ENCODE results near the gene MYO5A.
A peak's percentile ranks its signal among the peaks of the same experiment; 100 is the strongest.
"Not testable (repeated sequence)": the region's sequence is repeated elsewhere in the genome, so short reads cannot be mapped to it uniquely, and the experiment has no call there.

MYO5A gene

DNA sequence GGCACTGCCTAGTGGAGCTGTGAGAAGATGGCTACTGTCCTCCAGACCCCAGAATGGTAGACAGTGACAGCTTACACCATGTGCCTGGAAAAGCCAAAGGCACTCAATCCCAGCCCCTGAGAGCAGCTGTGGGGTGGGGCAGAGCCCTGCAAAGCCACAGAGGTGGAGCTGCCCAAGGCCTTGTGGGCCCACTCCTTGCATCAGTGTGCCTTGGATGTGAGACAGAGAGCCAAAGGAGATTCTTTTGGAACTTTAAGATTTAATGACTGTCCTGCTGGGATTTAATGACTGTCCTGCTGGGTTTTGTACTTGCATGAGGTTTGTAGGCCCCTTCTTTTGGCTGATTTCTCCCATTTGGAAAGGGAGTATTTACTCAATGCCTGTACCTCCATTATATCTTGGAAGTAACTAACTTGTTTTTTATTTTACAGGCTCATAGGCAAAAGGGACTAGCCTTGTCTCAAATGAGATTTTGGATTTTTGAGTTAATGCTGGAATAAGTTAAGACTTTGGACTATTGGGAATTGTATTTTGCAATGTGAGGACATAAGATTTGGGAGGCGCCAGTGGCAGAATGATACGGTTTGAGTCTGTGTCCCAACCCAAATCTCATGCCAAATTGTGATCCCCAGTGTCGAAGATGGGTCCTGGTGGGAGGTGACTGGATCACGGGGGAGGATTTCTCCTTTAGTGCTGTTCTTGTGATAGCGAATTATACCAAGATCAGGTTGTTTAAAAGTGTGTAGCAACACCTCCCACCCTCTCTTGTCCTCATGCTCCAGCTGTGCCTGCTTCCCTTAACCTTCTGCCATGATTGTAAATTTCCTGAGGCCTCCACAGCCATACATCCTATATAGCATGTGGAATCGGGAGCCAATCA is 80.4 kb downstream of the MYO5A start:
- DNase-seq = no peak

DNA sequence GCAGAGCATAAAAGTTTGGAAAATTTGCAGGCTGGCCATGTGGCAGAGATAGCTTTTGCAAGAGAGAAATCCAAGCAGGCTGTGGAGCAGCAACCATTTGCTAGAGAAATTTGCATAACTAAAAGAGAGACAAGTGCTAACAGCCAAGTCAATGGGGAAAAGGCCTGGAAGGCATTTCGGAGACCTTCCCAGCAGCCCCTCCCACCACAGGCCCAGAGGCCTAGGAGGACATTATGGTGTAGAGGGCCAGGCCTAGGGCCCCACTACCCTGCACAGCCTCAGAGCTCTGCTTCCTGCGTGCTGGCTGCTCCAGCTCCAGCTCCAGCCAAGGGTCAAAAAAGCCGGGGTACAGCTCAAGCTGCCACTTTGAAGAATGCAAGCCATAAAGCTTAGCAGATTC is 82.7 kb downstream of the MYO5A start:
- no peak for DNase-seq

DNA sequence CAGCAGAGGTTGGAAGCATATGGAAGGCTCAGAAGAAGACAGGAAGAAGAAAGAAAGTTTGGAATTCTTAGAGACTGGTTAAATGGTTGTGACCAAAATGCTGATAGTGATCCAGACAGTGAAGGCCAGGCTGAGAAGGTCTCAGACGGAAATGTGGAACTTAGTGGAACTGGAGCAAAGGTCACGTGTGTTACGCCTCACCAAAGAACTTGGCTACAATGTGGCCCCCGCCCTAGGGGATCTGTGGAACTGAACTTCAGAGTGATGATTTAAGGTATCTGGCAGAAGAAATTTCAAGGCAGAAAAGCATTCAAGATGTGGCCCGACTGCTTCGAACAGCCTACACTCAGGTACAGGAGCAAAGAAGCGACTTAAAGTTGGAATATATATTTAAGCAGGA is 83.1 kb downstream of the MYO5A start:
- DNase-seq = no peak

DNA sequence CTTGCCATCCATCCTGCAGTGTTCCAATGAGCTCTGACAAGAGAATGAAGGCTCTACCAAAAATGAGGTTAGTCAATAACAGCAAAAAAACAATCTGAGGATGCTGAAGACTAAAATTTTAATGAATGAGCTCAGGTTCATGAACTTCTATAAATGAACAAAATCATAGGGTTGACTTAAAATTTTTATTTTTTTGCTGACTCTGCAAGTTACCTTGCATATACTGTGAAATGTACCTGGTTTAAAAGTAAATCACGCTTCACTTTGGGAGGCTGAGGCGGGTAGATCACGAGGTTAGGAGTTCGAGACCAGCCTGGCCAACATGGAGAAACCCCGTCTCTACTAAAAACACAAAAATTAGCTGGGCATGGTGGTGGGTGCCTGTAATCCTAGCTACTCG is 85.5 kb downstream of the MYO5A start:
- DNase-seq = not testable (repeated sequence)

DNA sequence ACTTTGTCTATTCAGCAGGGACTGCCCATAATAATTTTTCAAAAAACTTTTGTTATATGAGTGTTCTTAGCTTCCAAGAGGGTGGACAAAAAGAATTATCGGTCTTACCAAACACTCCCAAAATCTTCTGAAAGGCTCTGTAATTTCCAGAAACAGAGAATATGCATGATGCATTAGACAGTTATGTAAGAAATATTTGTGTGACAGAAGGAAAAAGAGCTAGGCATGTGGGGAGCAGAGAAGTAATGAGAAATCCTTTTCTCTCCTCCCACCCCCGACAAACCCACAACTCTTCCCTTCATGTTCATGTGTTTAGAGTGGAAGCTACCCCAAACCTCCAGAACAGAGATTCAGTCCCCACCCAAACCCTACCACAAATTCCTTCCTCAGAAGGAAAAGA is 86.8 kb downstream of the MYO5A start:
- no peak for DNase-seq

DNA sequence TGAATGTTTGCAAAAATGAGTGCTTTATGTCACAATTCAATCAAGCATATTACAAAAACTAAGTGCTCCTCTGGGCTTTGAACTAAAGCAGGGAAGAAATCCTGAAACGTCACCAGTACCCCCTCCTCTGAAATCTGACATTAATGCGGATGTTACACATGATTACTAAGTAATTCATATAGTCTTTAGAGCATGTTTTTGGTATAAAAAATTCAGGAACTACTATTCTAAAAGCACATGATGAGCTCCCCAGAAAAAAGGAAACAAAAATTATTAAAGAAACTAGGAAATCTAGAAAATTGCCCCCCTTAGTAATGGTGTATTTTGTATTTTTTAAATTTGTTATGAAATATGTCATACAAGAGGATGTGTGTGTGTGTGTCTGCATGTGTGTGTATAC is 87.7 kb downstream of the MYO5A start:
- DNase-seq = no peak

DNA sequence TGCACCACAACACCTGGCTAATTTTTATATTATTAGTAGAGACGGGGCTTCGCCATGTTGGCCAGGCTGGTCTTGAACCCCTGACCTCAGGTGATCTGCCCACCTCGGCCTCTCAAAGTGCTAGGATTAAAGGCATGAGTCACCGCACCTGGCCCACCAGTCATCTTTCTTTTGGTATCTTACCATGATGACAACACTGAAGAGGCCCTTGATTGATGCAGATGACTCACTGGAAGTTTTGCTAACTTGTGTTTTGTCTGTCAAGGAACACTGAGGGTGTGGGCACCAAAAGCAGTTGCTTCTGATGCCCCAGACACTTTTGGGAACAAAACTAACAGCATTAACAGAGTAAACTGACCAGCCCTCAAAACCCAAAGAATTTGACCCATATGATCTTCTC is 88.3 kb downstream of the MYO5A start:
- no peak for DNase-seq

DNA sequence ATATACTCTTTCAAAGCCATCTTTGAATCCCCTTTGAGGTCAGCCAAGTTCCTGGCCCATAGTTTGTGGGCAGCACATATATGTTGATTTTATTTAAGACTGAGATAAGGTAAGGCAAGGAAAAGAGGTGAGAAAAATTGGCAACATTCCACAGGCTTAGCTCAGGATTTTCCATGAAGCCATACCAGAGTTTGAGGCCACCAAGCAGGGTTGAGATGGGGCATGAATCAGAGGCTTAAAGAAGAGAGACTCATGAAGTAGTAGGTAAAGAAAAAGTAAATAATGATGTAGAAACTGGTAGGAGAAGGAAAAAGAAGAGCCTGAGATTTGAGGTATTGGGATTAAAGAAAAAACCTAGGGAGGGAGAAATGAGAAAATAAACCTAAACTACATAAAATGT is 89.2 kb downstream of the MYO5A start:
- no peak for DNase-seq

DNA sequence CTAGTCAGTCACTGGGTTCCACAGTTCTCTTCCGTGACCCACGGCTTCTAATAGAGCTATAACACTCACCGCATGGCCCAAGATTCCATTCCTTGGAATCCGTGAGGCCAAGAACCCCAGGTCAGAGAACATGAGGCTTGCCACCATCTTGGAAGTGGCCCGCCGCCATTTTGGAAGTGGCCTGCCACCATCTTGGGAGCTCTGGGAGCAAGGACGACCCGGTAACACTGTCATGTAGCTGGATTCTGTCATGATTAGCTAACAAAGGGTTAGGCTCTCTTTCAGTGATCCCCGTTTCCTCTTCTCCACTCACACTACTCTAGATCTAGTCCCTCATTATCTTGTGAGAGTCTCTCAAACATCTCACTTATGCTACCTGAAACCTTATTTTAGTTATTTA is 89.6 kb downstream of the MYO5A start:
- DNase-seq = not testable (repeated sequence)

DNA sequence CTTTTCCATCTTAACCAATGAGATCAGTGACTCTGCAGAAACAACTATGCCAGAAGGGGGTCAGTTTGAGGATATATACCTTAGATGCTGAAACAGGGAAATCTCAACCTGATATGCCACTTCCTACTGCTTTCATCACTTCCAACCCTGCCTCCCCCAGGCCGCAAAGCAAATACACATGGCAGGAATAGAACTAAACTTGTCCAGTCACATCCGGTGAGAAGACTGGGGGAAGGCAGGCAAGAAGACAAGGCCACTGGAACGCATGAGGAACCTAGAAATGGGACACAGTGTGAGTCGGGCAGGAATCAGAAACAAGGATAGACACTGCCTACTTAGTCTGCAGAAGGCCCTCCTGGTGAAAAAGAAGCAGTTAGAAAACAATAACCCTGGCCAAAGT is 90.6 kb downstream of the MYO5A start:
- DNase-seq = peak; percentile 74

DNA sequence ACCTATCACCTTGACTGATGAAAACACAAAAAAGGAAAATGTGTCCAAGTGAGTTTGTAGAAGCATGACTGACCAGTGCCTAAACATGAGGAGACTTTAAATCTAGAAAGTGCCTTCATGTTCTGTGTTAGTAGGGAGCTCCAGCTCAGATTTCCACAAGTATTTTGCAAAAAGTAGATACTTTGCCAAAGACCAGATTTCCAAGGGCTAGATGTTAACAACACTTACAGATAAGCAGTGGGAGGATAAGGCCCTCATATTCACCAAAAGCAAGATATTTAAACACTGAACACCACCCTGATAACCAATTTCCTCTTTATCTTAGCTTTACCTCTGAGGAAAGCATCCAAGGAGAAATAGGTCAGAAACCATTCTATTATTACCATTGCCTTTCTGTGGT is 91.0 kb downstream of the MYO5A start:
- no peak for DNase-seq

DNA sequence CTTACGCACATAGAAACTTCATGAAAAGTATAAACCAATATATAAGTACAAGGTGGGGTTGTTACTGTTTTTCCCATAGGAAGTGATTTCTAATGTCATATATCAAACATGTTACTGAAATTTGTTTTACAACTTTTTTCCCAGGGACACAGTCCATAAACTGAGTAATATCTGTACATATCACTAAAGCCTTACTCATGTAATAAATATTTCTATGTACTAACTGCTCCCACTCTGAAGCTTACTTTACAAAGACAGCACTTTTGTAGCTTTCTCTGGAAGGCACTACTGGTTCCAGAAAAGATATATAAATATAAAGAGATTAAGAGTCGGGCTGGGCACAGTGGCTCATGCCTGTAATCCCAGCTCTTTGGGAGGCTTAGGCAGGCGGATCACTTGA is 91.7 kb downstream of the MYO5A start:
- DNase-seq = no peak

DNA sequence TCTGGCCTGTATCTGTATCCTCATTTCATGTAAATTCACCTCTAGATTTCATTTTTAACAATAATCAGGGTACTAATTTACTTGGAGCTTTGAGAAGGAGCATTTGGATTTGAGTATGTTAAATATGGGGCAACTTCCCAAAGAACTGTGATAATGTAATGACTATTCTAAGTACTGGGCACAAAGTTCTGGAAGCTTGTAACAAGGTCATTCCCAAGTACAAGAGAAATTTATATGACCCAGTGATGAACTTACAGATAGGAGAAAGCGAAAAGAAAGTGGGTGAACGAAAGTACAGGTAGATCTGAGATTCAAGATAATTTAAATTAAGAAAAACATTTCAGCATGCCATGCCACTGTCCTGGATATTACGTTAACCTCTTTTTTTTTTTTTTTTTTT is 93.8 kb downstream of the MYO5A start:
- no peak for DNase-seq

DNA sequence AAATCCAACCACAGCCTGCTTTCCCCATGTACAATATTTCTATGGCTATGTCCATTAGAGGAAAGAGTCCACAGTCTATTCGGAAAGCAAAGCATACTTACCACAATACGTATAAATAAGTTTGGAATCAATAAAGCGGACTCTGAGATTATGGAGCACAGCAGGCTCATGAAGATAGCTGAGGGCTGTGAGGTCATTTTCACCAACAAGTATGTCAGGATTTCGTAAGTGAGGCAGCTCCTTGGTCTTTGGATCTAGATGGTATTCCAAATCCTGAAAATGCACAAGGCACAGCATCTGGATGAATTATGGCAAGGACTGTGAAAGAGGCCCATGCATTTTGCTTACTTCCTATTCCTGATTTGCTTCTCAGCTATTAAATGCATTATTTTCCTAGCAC is 100.4 kb downstream of the MYO5A start:
- no peak for DNase-seq

DNA sequence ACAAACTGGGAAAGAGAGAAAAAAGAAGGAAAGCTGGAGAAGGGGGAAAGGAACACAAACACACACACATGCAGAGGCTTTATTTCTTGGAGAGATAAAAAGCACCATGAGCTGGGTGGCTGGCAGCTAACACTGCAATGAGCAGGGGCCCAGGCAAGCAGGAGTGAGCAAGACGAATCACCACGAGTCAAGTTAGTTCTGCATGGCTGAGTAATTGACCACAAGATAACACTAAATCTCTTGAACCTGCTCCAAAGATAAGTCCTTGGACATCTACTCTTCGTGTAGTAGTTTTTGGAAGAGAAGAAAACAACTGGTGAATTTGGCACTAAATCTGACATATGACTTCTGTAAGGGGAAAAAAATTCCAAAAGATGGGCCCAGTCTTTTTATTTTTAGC is 100.9 kb downstream of the MYO5A start:
- no peak for DNase-seq

DNA sequence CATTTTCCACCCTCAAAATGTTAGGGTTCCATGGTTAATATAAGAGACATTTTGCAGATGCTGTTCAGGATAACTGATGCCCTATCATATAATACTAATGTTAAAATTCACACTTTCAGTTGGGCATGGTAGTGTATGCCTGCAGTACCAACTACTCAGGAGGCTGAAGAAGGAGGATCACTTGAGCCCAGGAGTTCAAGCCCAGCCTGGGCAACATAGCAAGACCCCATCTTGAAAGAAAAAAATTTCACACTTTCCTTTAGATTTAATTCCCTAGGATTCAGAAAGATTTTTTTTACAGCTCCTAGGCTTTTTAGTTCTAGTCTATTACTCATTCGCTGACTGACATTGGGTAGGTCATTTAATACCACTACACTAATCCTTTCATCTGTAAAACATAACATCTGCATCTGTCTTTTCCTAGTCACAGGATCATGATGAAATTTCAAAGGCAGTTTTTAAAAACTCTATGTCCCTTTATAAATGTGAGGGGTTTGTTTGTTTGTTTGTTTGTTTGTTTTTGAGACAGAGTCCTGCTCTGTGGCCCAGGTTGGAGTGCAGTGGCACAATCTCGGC is 103.7 kb downstream of the MYO5A start:
- DNase-seq = no peak

DNA sequence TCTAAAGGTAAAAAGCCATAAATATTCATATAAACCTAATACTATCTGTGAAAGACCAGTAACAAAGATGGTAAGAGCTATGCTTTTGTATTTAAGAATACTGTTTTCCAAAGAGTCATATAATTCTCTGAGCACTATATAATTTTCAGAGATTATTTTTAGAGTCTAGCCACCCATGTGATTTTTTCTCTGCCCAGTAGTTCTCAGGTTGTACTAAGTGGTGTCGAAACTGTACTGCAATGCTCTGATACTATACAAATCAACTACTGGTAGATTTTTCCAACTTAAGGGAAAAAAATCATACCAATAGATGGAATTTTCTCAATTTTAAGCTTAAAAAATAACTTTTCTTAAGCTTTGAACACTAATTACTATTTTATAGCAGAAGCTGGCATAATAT is 104.8 kb downstream of the MYO5A start:
- DNase-seq = no peak

DNA sequence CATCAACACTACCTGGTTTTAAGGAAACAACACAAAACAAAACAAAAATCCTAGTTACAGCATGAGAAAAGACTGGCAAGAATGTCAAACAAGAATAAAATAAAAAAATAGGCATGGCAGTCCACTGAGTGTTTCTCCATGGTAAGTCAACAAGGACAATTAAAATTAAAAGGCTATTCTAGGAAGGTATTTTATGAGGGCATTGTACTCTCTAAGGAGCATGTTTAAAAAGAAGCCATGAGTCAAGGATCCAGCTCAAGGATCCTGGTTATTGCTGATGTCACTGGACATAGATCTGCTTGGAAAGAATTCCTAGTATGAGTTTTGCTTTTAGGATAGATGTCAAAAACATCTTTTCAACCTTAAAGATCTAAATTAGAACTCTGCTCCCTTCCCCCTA is 106.7 kb downstream of the MYO5A start:
- DNase-seq = no peak

DNA sequence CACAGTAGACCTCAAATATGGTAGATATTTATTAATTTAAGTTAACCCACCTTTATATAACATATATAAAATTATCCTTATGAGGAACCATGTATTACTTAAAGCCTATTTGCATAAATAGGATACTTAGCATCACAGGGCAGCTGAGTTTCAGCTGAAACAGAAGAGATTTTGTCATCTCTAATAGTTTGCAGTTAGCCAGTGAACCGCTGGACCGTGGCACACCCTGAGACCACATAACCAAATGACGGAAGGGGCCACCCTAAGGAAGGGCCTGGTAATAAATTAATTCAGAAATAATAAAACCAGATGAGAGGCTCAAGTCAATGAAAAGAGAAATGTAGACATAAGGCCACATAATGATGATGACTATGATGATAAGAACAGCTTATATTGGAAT is 107.7 kb downstream of the MYO5A start:
- no peak for DNase-seq

DNA sequence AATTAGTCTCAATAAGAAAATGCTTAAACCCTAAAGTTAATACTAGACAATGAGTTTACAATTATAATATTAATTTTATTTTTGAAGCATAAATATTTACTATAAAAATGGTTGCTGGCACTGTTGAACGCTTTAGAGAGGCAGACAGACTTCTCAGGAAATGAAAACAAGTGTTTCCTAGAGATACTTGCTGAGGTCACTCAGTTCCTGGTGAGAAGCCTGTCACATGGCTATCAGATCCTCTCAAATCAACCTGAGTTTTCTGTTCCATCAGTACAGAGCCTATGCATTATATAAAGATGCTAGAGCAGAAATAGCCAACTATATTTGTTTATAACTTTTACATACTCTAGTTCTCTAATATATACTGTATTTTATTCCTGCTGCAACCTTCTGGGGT is 109.2 kb downstream of the MYO5A start:
- no peak for DNase-seq

DNA sequence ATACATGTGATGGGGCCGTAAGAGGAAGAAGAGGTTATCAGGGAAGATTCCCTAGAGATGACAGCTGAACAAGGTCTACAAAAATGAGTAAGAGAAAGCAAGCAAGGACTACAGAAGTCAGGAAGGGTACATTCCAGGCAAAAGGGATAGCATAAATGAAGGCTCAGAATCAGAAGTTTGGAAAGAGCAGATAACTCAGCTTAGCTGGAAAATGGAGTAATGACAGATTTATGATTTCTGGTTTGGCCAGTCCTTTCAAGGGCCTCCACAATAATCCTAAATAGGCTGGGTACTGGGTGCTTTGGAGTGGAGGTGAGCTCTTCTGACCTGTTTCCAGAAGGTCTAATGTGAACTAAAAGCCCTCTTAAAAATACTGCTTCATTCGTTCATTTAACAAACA is 110.7 kb downstream of the MYO5A start:
- DNase-seq = no peak

DNA sequence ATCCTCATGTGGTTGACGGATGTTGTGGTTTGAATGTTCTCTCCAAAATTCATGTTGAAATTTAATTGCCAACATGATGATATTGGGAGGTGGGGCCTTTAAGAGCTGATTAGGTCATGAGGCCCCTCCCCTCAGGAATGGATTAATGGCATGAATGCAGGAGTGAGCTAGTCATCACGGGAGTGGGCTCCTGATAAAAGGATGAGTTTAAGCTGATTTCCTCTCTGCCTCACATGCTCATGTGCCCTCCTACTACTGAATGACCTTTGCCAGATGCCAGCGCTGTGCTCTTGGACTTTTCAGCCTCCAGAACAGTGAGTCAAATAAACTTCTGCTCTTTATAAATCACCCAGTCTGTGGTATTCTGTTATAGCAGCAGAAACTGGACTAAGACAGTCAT is 111.2 kb downstream of the MYO5A start:
- DNase-seq = no peak

DNA sequence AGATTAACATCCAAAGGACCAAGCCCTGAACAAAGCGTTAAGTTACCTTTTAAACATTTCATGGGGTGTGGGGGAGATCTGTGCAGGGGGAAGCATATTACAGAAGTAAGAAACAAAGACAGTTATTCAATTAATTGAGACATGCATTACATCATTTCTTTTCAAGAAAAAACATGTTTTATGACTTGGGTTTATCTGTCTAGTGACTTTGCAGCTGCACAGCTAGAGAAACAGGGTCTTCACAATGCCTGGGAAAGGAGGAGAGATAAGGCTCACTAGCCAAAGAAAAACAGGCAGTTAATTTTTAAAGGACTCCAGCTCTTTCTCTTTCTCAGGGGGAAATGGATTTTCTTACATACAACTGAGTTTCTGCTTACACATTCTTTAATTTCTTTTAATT is 112.1 kb downstream of the MYO5A start:
- not testable (repeated sequence) for DNase-seq

DNA sequence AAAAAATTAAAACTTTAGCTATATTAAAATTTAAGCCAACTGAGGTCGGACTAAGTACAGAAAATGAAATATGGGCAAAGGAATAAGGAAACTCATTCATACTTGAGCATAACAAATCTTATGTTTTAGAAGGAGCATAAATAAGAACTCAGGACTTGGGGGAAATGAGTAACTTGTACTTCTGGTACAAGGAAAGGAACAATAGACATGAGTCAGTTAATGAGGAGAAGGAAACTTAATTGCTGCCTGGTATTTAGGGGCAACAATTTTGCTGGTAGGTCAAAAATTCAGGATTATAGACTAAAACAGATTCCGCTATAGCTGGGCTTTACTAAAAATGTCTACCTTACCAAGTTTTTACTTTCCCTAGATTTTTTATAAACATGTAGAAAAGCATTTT is 113.1 kb downstream of the MYO5A start:
- DNase-seq = no peak

DNA sequence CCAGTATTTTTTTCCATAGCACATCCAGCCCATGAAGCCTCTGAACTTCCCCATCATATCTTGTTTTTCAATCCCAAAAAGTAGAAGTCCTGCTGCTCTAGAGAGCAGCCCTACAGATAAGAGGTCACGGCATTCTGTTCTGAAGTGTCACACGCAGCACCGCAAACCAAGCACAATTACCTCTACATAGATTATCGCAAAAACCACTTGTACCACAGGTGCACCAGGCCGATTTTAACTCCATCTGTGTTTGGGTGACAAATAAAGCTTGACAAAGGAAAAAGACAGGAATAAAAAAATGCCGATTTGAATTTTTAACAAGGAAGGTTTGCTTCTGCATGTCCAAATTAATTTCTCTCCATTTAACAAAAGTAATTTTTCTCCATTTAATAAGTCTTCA is 113.7 kb downstream of the MYO5A start:
- no peak for DNase-seq

Data from GF-D8 (cell line).